ENCODE measurements around the gene DNAJB13.
A peak's percentile ranks its signal among the peaks of the same experiment; 100 is the strongest.

Gene DNAJB13

GRCh38 chr11:73951797-73952196 lies 971 bp downstream of the DNAJB13 start:
- DNase-seq (ENCODE audit: low spot score), result no peak

- DNase-seq (ENCODE audit: low spot score), result no peak
Observed at GRCh38 chr11:73956876-73957653, 6.2 kb downstream of the DNAJB13 start.

GRCh38 chr11:73957654-73958361 lies 7.0 kb downstream of the DNAJB13 start:
- no peak for DNase-seq (ENCODE audit: low spot score)

GRCh38 chr11:73958521-73959141 lies 7.8 kb downstream of the DNAJB13 start:
- no peak for DNase-seq (ENCODE audit: low spot score)

GRCh38 chr11:73961321-73961720 lies 10.5 kb downstream of the DNAJB13 start:
- DNase-seq (ENCODE audit: low spot score), result no peak

- DNase-seq (ENCODE audit: low spot score), result no peak
Observed at GRCh38 chr11:73962101-73962705, 11.4 kb downstream of the DNAJB13 start.

GRCh38 chr11:73963861-73964260 lies 13.0 kb downstream of the DNAJB13 start:
- DNase-seq (ENCODE audit: low spot score), result no peak

- DNase-seq (ENCODE audit: low spot score), result no peak
Observed at GRCh38 chr11:73965076-73965763, 14.4 kb downstream of the DNAJB13 start.

GRCh38 chr11:73965764-73966121 lies 14.9 kb downstream of the DNAJB13 start:
- DNase-seq (ENCODE audit: low spot score), result no peak

GRCh38 chr11:73968356-73968966 lies 17.6 kb downstream of the DNAJB13 start:
- peak; percentile 34 for DNase-seq (ENCODE audit: low spot score)

- DNase-seq (ENCODE audit: low spot score), result peak; percentile 30
Observed at GRCh38 chr11:73969091-73969490, 18.3 kb downstream of the DNAJB13 start.

GRCh38 chr11:73969991-73970800 lies 19.4 kb downstream of the DNAJB13 start:
- peak; percentile 68 for DNase-seq (ENCODE audit: low spot score)

- peak; percentile 40 for DNase-seq (ENCODE audit: low spot score)
Observed at GRCh38 chr11:73971175-73971719, 20.4 kb downstream of the DNAJB13 start.

- no peak for DNase-seq (ENCODE audit: low spot score)
Observed at GRCh38 chr11:73972187-73972586, 21.4 kb downstream of the DNAJB13 start.

GRCh38 chr11:73972620-73973449 lies 22.0 kb downstream of the DNAJB13 start:
- no peak for DNase-seq (ENCODE audit: low spot score)

- DNase-seq (ENCODE audit: low spot score), result no peak
Observed at GRCh38 chr11:73974604-73975478, 24.0 kb downstream of the DNAJB13 start.

- no peak for DNase-seq (ENCODE audit: low spot score)
Observed at GRCh38 chr11:73975479-73975757, 24.6 kb downstream of the DNAJB13 start.

- no peak for DNase-seq (ENCODE audit: low spot score)
Observed at GRCh38 chr11:73976451-73977151, 25.8 kb downstream of the DNAJB13 start.

Data from CD4-positive, alpha-beta T cell treated with Interleukin-2 at 100 ng/mL for 4 hours (primary cell).